ENCODE measurements around the gene GCHFR.

DNA sequence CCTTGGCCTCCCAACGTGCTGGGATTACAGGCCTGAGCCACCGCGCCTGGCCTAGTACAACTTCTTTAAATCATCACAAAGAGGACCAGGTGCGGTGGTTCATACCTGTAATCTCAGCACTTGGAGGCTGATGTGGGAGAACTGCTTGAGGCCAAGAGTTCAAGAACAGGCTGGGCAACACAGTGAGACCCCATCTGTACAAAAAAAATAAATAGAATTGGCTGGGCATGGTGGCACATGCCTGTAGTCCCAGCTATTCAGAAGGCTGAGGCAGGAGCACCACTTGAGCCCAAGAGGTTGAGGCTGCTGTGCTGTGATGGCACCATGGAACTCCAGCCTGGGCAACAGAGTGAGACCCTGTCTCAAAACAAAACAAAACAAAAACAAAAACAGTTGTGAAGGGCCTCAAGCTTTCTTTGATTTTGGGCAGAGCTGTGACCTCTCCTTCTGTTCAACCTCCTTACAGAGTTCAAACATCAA, 14.7 kb upstream of the GCHFR start:
- TF ChIP-seq EP300 (IDR thresholded peaks at IDR 0.05) (no peak), POLR2A (IDR thresholded peaks at IDR 0.05) (no peak), CTCF (IDR thresholded peaks at IDR 0.05) (no peak), POLR2AphosphoS5 (IDR thresholded peaks at IDR 0.05) (no peak)

Measured in suprapubic skin (tissue), 4 donors.